Skeletal muscle satellite cell (primary cell): ENCODE measurements around the gene CRB2.
"Not testable (repeated sequence)": the region's sequence is repeated elsewhere in the genome, so short reads cannot be mapped to it uniquely, and the experiment has no call there.

ENCODE experiments used
- H3K27me3 ChIP-seq: 2 replicates; pipeline ENCODE4 v1.7.0; 2013; ENCODE audit warnings: low read length; ENCODE audit not compliant: control insufficient read depth, insufficient read depth
- H3K36me3 ChIP-seq: 2 replicates; pipeline ENCODE4 v1.7.0; 2013; ENCODE audit warnings: mild to moderate bottlenecking, control low read depth, low read length; ENCODE audit not compliant: insufficient read depth
- H3K4me1 ChIP-seq: 2 replicates; pipeline ENCODE4 v1.7.0; 2013; ENCODE audit warnings: low read length; ENCODE audit not compliant: control insufficient read depth, insufficient read depth
- H3K4me2 ChIP-seq: 2 replicates; pipeline ENCODE4 v1.7.0; 2013; ENCODE audit warnings: mild to moderate bottlenecking, low read length
- H3K4me3 ChIP-seq: 2 replicates; pipeline ENCODE4 v1.7.0; 2013; ENCODE audit warnings: low read length
- H3K9ac ChIP-seq: 2 replicates; pipeline ENCODE4 v1.7.0; 2013; ENCODE audit warnings: mild to moderate bottlenecking, low read depth, low read length, moderate library complexity
- H3K9me3 ChIP-seq: replicated peaks from 2 replicates; pipeline ENCODE4 v1.7.0; 2013; ENCODE audit warnings: mild to moderate bottlenecking, control low read depth, low read length

CRB2 gene

DNA sequence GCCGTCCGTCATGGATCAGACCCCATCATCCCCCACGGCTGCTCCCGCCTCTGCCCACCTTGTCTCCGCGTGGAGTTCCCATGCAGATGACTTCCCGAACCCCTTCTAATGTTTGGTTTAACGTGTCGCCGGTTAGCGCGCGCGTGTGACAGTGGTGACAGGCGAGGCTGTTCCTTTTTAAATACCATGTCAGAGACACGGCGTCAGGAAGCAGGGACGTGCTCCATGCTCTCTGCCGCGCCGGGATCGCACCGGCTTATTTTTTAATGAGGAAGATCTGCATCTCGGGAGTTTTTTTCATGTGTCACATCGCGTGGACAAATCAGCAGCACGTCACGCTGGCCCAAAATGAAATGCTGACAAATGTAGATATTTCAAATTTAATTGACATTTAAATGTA lies 35.9 kb downstream of the CRB2 start:
- Histone ChIP-seq H3K36me3 (no peaks in the 10 kb centered on the region), H3K4me1 (no peaks in the 10 kb centered on the region), H3K27me3 (no peaks in the 10 kb centered on the region), H3K9ac (no peak overlapping the region), H3K4me3 (no peak overlapping the region), H3K4me2 (no peak overlapping the region), H3K9me3 (no peaks in the 10 kb centered on the region)

DNA sequence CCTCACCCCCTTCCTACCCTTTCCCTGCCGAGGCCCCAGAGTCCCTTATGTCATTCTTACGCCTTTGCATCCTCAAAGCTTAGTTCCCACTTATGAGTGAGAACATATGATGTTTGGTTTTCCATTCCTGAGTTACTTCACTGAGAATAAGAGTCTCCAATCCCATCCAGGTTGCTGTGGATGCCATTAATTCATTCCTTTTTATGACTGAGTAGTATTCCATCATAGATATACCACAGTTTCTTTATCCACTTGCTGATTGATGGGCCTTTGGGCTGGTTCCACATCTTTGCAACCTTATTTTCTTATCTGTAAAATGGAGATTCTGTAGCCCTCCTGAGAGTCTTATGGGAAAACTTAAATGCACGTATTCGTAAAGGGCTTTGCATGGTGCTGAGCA lies 36.8 kb downstream of the CRB2 start:
- H3K4me3 ChIP-seq: no peak overlapping the region
- no peaks in the 10 kb centered on the region for H3K9me3 ChIP-seq
- H3K4me1 ChIP-seq: no peaks in the 10 kb centered on the region
- H3K4me2 ChIP-seq: no peak overlapping the region
- H3K36me3 ChIP-seq: no peaks in the 10 kb centered on the region
- no peak overlapping the region for H3K9ac ChIP-seq
- H3K27me3 ChIP-seq: no peaks in the 10 kb centered on the region

DNA sequence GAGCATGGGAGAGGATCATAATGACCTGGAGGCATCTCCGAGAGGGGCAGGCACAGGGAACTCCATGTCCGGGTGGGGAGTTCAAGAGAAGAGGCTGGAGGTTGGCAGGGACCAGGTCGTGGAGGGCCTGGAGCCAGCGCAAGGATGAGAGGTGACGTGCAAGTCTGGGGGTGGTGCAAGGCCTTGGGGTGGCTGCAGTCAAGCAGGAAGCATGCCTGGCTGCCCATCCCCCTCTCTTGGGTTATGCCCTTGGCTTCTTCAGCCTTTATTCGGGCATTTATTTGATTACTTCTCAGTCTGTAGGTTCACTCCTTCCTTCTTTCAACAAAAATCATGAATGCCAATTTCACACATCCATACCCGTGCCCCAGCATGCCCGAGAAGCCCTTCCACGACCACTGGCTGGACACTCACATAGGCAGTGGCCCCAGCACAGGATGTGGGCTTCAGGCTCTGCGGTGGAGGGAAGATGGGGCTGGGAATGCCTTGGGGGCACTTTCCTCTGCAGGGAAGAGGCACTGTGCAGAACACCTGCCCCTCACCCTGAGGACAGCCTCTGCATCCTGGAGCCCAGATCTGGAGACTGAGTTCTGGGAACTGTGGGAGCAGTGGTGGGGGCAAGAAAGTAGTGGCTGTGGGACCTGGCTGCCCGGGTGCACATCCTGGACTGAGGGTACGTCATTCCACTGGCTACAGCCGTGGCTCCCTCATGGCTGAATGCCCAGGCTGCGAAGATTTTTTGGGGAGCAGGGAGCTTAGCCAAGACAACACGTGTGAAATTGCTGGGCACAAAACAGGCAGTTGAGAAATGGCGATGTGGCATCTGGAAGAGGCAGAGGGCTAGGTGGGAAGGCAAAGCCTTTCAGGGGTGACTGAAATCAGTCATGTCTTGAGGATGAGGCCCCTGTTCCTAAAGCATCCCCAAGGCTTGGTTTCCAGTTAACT lies 38.6 kb downstream of the CRB2 start:
- Histone ChIP-seq H3K4me3 (no peak overlapping the region), H3K9ac (no peak overlapping the region), H3K27me3 (no peaks in the 10 kb centered on the region), H3K36me3 (no peaks in the 10 kb centered on the region), H3K9me3 (no peaks in the 10 kb centered on the region), H3K4me1 (no peaks in the 10 kb centered on the region), H3K4me2 (no peak overlapping the region)

DNA sequence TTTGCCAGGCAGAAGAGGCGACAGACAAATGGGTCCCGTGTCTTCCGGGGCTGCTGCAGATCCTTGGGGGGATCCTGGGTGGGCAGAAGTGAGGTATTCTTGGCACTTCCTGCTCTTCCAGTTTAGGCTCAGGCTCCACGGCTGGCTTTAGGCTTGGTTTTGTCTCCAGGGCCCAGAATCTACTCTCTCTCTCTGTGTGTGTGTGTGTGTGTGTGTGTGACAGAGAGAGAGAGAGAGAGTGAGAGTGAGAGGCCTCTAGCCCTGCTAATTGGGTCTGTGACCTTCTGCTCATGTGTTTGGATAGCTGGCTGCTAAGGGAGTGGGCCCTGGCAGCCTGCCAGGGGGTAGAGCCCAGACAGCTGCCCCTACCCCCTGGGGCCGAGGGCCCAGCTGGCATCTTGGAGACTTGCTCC lies 39.3 kb downstream of the CRB2 start:
- Histone ChIP-seq H3K27me3 (no peaks in the 10 kb centered on the region), H3K4me3 (no peak overlapping the region), H3K9ac (no peak overlapping the region), H3K4me1 (no peaks in the 10 kb centered on the region), H3K4me2 (no peak overlapping the region), H3K36me3 (no peaks in the 10 kb centered on the region), H3K9me3 (no peaks in the 10 kb centered on the region)

DNA sequence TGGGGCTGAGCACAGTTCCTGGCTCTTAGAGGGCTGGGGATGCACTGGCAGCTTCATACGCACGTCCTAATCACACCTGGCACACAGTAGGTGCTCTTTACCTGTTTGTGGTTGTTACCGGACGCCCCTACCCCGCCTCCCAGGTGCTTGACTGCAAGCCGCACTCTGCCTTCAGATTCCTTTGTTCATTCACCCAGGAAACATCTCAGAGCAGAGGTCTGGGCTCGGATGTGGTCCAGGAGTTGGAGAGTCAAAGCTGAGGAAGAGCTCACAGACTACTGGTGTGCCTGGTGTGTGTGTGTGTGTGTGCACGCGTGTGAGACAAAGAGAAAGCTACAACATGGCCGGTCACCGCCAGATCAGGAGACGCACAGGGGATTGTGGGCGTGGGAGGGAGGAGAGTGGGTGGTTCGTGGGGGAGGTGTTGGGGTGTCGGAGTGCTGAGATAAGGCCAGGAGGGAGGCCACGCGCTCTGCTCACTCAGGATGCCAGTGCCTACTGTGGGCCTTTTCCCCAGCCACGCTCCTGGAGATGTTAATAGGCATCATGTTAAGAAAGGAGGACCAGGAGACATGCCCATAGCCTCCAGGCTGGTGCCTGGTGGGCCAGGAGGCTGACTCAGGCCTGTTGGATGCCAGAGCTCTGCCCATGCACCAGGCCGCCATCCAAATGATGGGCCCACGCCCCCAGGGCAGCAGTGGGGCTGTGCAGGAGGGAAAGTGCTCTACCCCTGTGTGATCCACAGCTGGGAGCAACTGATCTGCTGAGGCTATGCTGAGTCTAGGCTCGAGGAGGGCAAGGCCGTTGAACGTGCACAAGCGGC lies 39.9 kb downstream of the CRB2 start:
- no peak overlapping the region for H3K9ac ChIP-seq
- no peak overlapping the region for H3K4me3 ChIP-seq
- no peaks in the 10 kb centered on the region for H3K36me3 ChIP-seq
- H3K4me2 ChIP-seq: no peak overlapping the region
- no peaks in the 10 kb centered on the region for H3K27me3 ChIP-seq
- H3K4me1 ChIP-seq: no peaks in the 10 kb centered on the region
- no peaks in the 10 kb centered on the region for H3K9me3 ChIP-seq

DNA sequence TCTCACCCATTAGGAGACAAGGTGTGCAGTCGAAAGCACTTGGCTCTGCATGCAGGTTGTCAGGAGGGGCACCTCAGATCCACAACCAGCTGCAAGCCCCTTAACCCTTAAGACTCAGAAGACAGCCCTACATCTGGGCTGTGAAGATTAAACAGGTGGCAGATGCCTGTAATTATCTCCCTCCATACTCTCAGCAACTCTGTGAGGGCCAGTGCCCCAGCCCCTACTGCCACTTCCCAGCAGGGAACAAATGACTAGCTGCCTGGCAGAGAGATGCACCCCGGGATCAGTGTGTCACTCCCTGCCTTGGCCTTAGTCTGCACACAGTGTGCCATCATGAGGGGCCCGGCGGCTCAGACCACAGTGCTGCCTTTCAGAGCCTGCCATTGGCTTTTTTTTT lies 42.0 kb downstream of the CRB2 start:
- Histone ChIP-seq H3K9me3 (no peaks in the 10 kb centered on the region), H3K4me2 (no peak overlapping the region), H3K36me3 (no peaks in the 10 kb centered on the region), H3K4me1 (no peaks in the 10 kb centered on the region), H3K4me3 (no peak overlapping the region), H3K9ac (no peak overlapping the region), H3K27me3 (no peaks in the 10 kb centered on the region)

DNA sequence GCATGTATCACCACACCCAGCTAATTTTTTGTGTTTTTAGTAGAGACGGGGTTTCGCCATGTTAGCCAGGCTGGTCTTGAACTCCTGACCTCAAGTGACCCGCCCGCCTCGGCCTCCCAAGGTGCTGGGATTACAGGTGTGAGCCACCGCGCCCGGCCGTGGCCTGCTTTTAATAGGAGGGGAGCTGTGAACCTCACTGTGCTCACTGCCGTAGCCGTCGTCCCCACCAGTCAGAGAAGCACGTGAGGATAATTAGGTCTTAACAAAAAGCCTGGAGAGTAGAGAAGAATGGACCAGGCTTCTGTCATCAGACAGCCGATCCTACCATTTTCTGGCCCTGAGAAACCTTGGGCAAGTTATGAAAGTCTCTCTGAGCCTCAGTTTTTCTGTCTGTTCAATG lies 42.9 kb downstream of the CRB2 start:
- H3K36me3 ChIP-seq: not testable (repeated sequence)

DNA sequence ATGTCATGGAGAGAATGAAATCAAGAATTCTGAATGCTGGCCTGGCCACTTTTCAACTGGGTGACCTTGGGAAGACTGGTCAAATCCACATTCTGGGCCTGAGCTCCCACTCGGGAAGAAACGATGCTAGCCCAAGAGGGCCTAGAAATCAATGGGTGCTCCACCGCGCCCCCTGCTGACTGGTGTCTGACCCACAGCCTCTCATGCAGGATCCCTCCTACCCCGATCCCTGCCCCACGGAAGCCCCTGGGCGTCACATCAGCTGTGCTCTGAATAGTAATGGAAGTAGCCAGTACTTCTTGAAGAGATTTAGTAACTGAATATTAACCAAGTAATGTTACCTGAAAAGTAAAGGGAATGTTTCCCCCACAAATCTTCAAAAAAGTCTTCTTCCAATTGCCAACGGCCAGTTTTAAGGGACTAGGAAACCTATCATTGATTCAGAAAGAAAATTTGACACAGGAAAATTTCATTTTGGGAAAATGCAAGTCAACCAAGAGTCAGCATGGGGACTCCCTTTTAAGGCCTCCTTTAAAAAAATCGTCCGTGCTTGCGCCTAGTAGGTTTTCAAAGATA lies 43.9 kb downstream of the CRB2 start:
- H3K27me3 ChIP-seq: no peaks in the 10 kb centered on the region
- no peak overlapping the region for H3K9ac ChIP-seq
- no peaks in the 10 kb centered on the region for H3K4me1 ChIP-seq
- H3K4me3 ChIP-seq: no peak overlapping the region
- no peaks in the 10 kb centered on the region for H3K9me3 ChIP-seq
- H3K4me2 ChIP-seq: no peak overlapping the region
- no peaks in the 10 kb centered on the region for H3K36me3 ChIP-seq

More for the DNA sequence above, 42.9 kb downstream of the CRB2 start:
- H3K9me3 ChIP-seq, H3K4me2 ChIP-seq, H3K9ac ChIP-seq, H3K4me3 ChIP-seq, H3K4me1 ChIP-seq, H3K27me3 ChIP-seq: not testable (repeated sequence)

DNA sequence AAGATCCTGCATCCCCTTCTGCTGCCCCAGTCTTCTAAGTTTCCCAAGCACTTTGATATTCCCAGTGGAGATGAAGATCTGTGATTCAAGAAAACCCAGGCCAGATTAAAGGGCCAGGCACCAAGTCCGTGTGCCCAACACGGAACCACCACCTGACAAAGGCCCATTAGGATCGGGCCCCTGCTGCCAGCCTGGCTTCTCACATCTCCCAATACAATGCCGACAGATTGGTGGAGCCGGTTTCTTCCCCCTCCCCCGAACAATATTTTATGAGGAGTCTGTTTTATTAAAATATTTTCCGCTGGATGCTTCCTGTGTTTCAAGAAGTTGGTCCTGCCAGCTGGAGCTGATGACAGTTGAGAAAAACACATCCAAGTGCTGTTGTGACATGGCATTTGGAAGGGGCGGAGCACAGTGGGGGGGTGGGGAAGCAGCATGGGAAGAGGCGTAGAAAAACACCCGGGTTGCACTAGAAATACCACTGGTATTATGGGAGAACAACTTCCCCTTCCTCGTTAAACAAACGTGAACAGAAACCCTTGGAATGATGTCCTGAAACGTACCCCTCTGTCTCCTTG lies 45.0 kb downstream of the CRB2 start:
- H3K4me1 ChIP-seq: no peaks in the 10 kb centered on the region
- H3K9ac ChIP-seq: no peak overlapping the region
- no peak overlapping the region for H3K4me2 ChIP-seq
- no peaks in the 10 kb centered on the region for H3K36me3 ChIP-seq
- H3K9me3 ChIP-seq: no peaks in the 10 kb centered on the region
- no peak overlapping the region for H3K4me3 ChIP-seq
- H3K27me3 ChIP-seq: no peaks in the 10 kb centered on the region

DNA sequence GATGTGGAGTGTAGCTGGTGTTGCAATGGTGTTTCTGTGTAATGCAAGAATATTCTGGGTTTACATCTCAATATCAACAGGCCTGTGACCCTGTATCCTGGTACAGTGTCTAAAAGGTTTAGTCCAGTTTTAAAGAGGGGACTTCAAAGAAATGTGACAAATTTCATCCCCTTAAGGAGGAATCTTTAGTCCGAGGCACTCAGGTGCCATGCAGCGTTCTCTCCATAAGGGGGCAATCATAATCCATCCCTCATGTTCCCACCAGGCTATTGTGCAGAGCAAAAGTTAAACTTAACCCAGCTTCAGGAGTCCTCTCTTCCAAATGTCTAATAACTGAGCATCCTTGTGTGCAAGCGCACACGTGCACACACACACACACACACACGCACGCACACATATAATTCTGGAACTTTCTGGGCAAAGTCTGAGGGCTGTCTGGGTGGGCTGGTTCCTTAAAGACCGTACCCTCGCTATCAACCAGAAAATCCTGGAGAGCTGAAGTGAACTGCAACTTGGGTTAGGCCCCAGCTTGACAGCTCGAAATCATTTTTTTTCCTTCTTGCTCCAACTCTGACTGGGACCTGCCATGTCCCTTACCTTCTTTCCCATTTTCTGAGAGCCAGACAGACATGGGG lies 46.0 kb downstream of the CRB2 start:
- Histone ChIP-seq H3K9ac (no peak overlapping the region), H3K36me3 (no peaks in the 10 kb centered on the region), H3K27me3 (no peaks in the 10 kb centered on the region), H3K4me2 (no peak overlapping the region), H3K4me3 (no peak overlapping the region), H3K4me1 (no peaks in the 10 kb centered on the region), H3K9me3 (no peaks in the 10 kb centered on the region)

DNA sequence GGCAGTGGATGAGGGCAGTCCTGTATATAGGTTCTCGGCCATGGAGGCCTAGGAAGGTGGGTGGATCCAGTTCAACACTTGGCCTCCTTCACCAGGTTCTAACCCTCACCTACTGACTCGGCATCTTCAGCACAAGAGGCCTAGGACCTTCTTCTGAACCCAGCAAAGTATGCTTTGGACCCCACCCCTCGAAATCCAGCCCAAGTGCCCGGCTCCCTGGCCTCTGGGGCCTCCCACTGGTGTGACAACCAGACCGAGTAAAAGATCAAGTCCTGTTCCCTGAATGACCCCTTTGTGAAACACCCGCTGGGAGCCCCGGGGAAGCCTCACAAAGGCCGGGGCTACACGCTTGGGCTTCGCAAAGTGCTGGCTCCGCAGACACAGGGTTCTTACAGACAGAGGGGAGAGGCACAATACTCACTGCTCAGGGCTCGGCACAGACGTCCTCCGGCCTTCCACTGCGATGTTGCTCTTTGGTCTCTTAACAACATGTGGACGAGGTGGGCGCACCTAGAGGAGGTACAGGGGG lies 47.0 kb downstream of the CRB2 start:
- Histone ChIP-seq H3K4me2 (no peak overlapping the region), H3K36me3 (no peaks in the 10 kb centered on the region), H3K4me3 (no peak overlapping the region), H3K9ac (no peak overlapping the region), H3K4me1 (no peaks in the 10 kb centered on the region), H3K9me3 (no peaks in the 10 kb centered on the region), H3K27me3 (no peaks in the 10 kb centered on the region)
